ENCODE measurements around the gene DMTF1. TPM values are rescaled to one million over a fixed set of nuclear protein-coding genes. Genes with fewer than 3 reads are reported as not detected.
A peak's percentile ranks its signal among the peaks of the same experiment; 100 is the strongest.
"Not testable (repeated sequence)": the region's sequence is repeated elsewhere in the genome, so short reads cannot be mapped to it uniquely, and the experiment has no call there.

DMTF1 gene
- total RNA-seq, 3 donors from 2014 or later = 85.9 to 185 (median 118) TPM

GRCh38 chr7:87225696-87226095 is 73.4 kb downstream of the DMTF1 start:
- Histone ChIP-seq H3K27ac (no peak overlapping the region), H3K4me3 (no peak overlapping the region), H3K9me3 (no peaks in the 10 kb centered on the region), H3K4me1 (peaks cover 0 to 7% of the 10 kb centered on the region in 2 donors), H3K36me3 (no peaks in the 10 kb centered on the region), H3K27me3 (no peaks in the 10 kb centered on the region)
- no peak for DNase-seq (ENCODE audit: low spot score in 2 of 2)
- intact Hi-C loops (cut with DNase I; ENCODE audit: low total_unique reads) = no loop called here
- TF ChIP-seq POLR2A (IDR thresholded peaks at IDR 0.05) (no peak), POLR2AphosphoS5 (IDR thresholded peaks at IDR 0.05) (no peak)
- TF ChIP-seq, protein P1, sequence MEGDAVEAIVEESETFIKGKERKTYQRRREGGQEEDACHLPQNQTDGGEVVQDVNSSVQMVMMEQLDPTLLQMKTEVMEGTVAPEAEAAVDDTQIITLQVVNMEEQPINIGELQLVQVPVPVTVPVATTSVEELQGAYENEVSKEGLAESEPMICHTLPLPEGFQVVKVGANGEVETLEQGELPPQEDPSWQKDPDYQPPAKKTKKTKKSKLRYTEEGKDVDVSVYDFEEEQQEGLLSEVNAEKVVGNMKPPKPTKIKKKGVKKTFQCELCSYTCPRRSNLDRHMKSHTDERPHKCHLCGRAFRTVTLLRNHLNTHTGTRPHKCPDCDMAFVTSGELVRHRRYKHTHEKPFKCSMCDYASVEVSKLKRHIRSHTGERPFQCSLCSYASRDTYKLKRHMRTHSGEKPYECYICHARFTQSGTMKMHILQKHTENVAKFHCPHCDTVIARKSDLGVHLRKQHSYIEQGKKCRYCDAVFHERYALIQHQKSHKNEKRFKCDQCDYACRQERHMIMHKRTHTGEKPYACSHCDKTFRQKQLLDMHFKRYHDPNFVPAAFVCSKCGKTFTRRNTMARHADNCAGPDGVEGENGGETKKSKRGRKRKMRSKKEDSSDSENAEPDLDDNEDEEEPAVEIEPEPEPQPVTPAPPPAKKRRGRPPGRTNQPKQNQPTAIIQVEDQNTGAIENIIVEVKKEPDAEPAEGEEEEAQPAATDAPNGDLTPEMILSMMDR (IDR thresholded peaks at IDR 0.05) = no peak

DNA sequence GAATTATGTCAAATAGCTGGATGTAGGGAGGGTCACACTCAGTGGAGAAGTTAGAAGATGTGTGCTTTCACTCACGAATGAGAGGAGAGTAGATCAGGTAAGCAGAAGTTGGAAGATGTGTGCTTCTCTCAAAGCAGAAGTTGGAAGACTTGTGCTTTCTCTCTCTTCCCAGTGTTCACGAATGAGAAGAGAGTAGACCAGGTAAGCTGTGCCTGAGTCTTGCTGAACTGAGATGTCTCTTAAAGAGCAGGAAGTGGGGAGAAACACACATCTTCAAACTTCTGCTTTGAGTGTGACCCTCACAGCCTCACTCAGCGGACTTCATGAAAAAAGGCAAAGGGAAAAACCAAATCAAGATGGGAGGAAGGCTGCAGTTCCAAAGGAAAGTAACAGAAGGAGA is 74.2 kb downstream of the DMTF1 start:
- Histone ChIP-seq H3K4me1 (peaks cover 0 to under 1% of the 10 kb centered on the region in 2 donors), H3K4me3 (no peak overlapping the region), H3K9me3 (no peaks in the 10 kb centered on the region), H3K27me3 (no peaks in the 10 kb centered on the region), H3K36me3 (no peaks in the 10 kb centered on the region), H3K27ac (no peak overlapping the region)
- no peak for TF ChIP-seq POLR2AphosphoS5 (IDR thresholded peaks at IDR 0.05)
- TF ChIP-seq, protein P1 (IDR thresholded peaks at IDR 0.05) = no peak
- intact Hi-C loops (cut with DNase I; ENCODE audit: low total_unique reads) = no loop called here
- DNase-seq (ENCODE audit: low spot score in 2 of 2) = no peak

- Histone ChIP-seq H3K4me1 (peaks cover 0 to 5% of the 10 kb centered on the region in 2 donors), H3K9me3 (no peaks in the 10 kb centered on the region), H3K4me3 (no peak overlapping the region), H3K27me3 (no peaks in the 10 kb centered on the region), H3K36me3 (no peaks in the 10 kb centered on the region), H3K27ac (no peak overlapping the region)
- DNase-seq (ENCODE audit: low spot score in 2 of 2) = peak in 1 of 2 donors; percentile 22
- intact Hi-C loops (cut with DNase I; ENCODE audit: low total_unique reads) = no loop called here
- TF ChIP-seq, protein P1 (IDR thresholded peaks at IDR 0.05) = no peak
- no peak for TF ChIP-seq POLR2AphosphoS5 (IDR thresholded peaks at IDR 0.05)
- no peak for TF ChIP-seq POLR2A (IDR thresholded peaks at IDR 0.05)
These were observed 79.0 kb downstream of the DMTF1 start for GRCh38 chr7:87231258-87231657.

- no peak overlapping the region for H3K27ac ChIP-seq
- no peak for DNase-seq (ENCODE audit: low spot score in 2 of 2)
- intact Hi-C loops (cut with DNase I; ENCODE audit: low total_unique reads) = no loop called here
- no peaks in the 10 kb centered on the region for H3K9me3 ChIP-seq
- H3K27me3 ChIP-seq = no peaks in the 10 kb centered on the region
- TF ChIP-seq, protein P1 (IDR thresholded peaks at IDR 0.05) = no peak
- TF ChIP-seq POLR2A (IDR thresholded peaks at IDR 0.05) (no peak), POLR2AphosphoS5 (IDR thresholded peaks at IDR 0.05) (no peak)
- no peak overlapping the region for H3K4me3 ChIP-seq
- no peaks in the 10 kb centered on the region for H3K36me3 ChIP-seq
- H3K4me1 ChIP-seq = peaks cover 0 to 5% of the 10 kb centered on the region in 2 donors
These were observed 79.5 kb downstream of the DMTF1 start for GRCh38 chr7:87231711-87232110.

- no peaks in the 10 kb centered on the region for H3K36me3 ChIP-seq
- no peaks in the 10 kb centered on the region for H3K9me3 ChIP-seq
- peaks cover 0 to 5% of the 10 kb centered on the region in 2 donors for H3K4me1 ChIP-seq
- intact Hi-C loops (cut with DNase I; ENCODE audit: low total_unique reads) = no loop called here
- no peak overlapping the region for H3K4me3 ChIP-seq
- no peak for DNase-seq (ENCODE audit: low spot score in 2 of 2)
- H3K27ac ChIP-seq = no peak overlapping the region
- TF ChIP-seq, protein P1 (IDR thresholded peaks at IDR 0.05) = no peak
- TF ChIP-seq POLR2AphosphoS5 (IDR thresholded peaks at IDR 0.05) (no peak), POLR2A (IDR thresholded peaks at IDR 0.05) (no peak)
- no peaks in the 10 kb centered on the region for H3K27me3 ChIP-seq
These were observed 82.7 kb downstream of the DMTF1 start for GRCh38 chr7:87234949-87235348.

DNA sequence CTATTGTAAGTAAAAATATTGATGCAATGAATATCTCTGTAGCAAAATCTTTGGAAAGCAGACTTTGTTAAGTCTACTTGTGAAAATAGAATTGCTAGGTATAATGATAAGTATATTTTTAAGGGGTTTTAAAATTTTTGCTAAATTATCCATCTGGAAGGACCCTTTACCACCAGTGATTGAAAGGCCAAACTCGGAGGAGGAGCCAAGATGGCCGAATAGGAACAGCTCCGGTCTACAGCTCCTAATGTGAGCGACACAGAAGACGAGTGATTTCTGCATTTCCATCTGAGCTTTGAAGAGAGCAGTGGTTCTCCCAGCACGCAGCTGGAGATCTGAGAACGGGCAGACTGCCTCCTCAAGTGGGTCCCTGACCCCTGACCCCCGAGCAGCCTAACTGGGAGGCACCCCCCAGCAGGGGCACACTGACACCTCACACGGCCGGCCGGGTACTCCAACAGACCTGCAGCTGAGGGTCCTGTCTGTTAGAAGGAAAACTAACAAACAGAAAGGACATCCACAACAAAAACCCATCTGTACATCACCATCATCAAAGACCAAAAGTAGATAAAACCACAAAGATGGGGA is 86.3 kb downstream of the DMTF1 start:
- intact Hi-C loops (cut with DNase I; ENCODE audit: low total_unique reads); H3K9me3 ChIP-seq; DNase-seq (ENCODE audit: low spot score in 2 of 2); H3K36me3 ChIP-seq; H3K27ac ChIP-seq; H3K4me3 ChIP-seq; H3K27me3 ChIP-seq; H3K4me1 ChIP-seq: not testable (repeated sequence)

DNA sequence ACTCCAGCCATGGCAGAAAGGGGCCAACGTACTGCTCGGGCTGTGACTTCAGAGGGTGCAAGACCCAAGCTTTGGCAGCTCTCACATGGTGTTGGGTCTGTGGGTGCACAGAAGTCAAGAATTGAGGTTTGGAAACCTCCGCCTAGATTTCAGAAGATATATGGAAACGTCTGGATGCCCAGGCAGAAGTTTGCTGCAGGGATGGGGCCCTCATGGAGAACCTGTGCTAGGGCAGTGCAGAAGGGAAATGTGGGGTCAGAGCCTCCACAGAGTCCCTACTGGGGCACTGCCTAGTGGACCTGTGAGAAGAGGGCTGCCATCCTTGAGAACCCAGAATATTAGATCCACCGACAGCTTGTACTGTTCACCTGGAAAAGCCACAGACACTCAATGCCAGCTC is 93.4 kb downstream of the DMTF1 start:
- H3K4me1 ChIP-seq = not testable (repeated sequence)

More for the DNA sequence above, 93.4 kb downstream of the DMTF1 start:
- H3K27ac ChIP-seq; intact Hi-C loops (cut with DNase I; ENCODE audit: low total_unique reads); H3K27me3 ChIP-seq; H3K4me3 ChIP-seq; H3K36me3 ChIP-seq; DNase-seq (ENCODE audit: low spot score in 2 of 2); H3K9me3 ChIP-seq: not testable (repeated sequence)
